HepG2 (cell line): ENCODE measurements around the gene PYY. TPM values are rescaled to one million over a fixed set of nuclear protein-coding genes. Genes with fewer than 3 reads are reported as not detected.
A peak's percentile ranks its signal among the peaks of the same experiment; 100 is the strongest.

Experiments used
- CREB1 ChIP-seq, 2 experiments: fragments of 450-650 bp in 1 of 2; IDR thresholded peaks; 2 replicates each; pipeline ENCODE4 v1.6.1; 2016 to 2017; ENCODE audit warnings: control low read depth in 1 of 2, mild to moderate bottlenecking in 1 of 2, missing compliant biosample characterization in 1 of 2, missing genetic modification characterization in 1 of 2
- NBN ChIP-seq: fragments of 450-650 bp; conservative IDR thresholded peaks from 2 replicates; pipeline ENCODE4 v1.6.1; 2017
- RARG ChIP-seq: sonication (generic); formaldehyde crosslinking; IDR thresholded peaks from 2 replicates; pipeline ENCODE4 v1.4.0; 2020; ENCODE audit warnings: low read depth, mild to moderate bottlenecking, missing genetic modification reagents
- TBP ChIP-seq: sonication (generic); formaldehyde crosslinking; IDR thresholded peaks from 2 replicates; pipeline ENCODE4 v1.5.0; 2020; ENCODE audit warnings: missing genetic modification reagents
- ZC3H13 ChIP-seq: sonication (generic); formaldehyde crosslinking; IDR thresholded peaks from 2 replicates; pipeline ENCODE4 v1.8.1; 2023; ENCODE audit warnings: mild to moderate bottlenecking, missing genetic modification reagents, moderate library complexity
- ZFY ChIP-seq: sonication (generic); formaldehyde crosslinking; IDR thresholded peaks from 2 replicates; pipeline ENCODE4 v1.4.0; 2020; ENCODE audit warnings: missing genetic modification reagents
- ZNF317 ChIP-seq: sonication (generic); formaldehyde crosslinking; IDR thresholded peaks from 2 replicates; pipeline ENCODE4 v1.5.0; 2020; ENCODE audit warnings: mild to moderate bottlenecking, missing genetic modification reagents
- ZNF331 ChIP-seq: sonication (generic); formaldehyde crosslinking; IDR thresholded peaks from 2 replicates; pipeline ENCODE4 v1.4.0; 2020; ENCODE audit warnings: missing genetic modification reagents
- ZNF431 ChIP-seq: sonication (generic); formaldehyde crosslinking; IDR thresholded peaks from 2 replicates; pipeline ENCODE4 v1.9.0; 2022; ENCODE audit warnings: missing genetic modification reagents, low read depth, mild to moderate bottlenecking, borderline replicate concordance
- ZNF432 ChIP-seq: sonication (generic); formaldehyde crosslinking; IDR thresholded peaks from 2 replicates; pipeline ENCODE4 v1.5.0; 2020; ENCODE audit warnings: missing genetic modification reagents, mild to moderate bottlenecking, borderline replicate concordance
- polyA plus RNA-seq, 8 experiments: library from polyadenylated mRNA; depleted of rRNA in 3 of 8; stranded (reverse) in 7 of 8; unstranded in 1 of 8; fragments of >200 nt; fragmentation: Illumina TruSeq in 4 of 8; extraction: Trizol in 4 of 8; gene quantifications; 2 replicates each; pipeline versions ENCODE4 v1.2.1 to v1.2.3, GENCODE V29; 2011 to 2016; ENCODE audit warnings: low read depth in 4 of 8, missing spikeins in 1 of 8, mixed read lengths in 1 of 8; ENCODE audit not compliant: insufficient read depth in 1 of 8
- total RNA-seq, 5 experiments: library from RNA; depleted of rRNA; stranded (reverse); fragments of >200 nt; fragmentation: Illumina TruSeq; extraction: Trizol; gene quantifications; 2 replicates each; pipeline ENCODE4 v1.2.3, GENCODE V29; 2016; ENCODE audit warnings: low read depth in 1 of 5
- TF ChIP-seq, protein P1 (sequence below): sonication (generic); formaldehyde crosslinking; IDR thresholded peaks from 2 replicates; pipeline ENCODE4 v1.5.0; 2020; ENCODE audit warnings: mild to moderate bottlenecking, missing genetic modification reagents
- TF ChIP-seq, protein P2 (sequence below), 2 experiments: fragments of 450-650 bp in 1 of 2; sonication (generic) in 1 of 2; formaldehyde crosslinking; IDR thresholded peaks; 2 replicates each; pipeline versions ENCODE4 v1.5.0 to v1.8.0; 2020 to 2022; ENCODE audit warnings: mild to moderate bottlenecking in 1 of 2, missing genetic modification reagents in 1 of 2
- TF ChIP-seq, protein P3 (sequence below): sonication (generic); formaldehyde crosslinking; IDR thresholded peaks from 2 replicates; pipeline ENCODE4 v1.4.0; 2020; ENCODE audit warnings: missing genetic modification reagents, borderline replicate concordance
- TF ChIP-seq, protein P4 (sequence below): sonication (generic); formaldehyde crosslinking; IDR thresholded peaks from 2 replicates; pipeline ENCODE4 v1.8.1; 2023; ENCODE audit warnings: mild to moderate bottlenecking, missing genetic modification reagents
- TF ChIP-seq, protein P5 (sequence below): sonication (generic); formaldehyde crosslinking; IDR thresholded peaks from 2 replicates; pipeline ENCODE4 v1.4.0; 2020; ENCODE audit warnings: missing genetic modification reagents
- TF ChIP-seq, protein P6 (sequence below): sonication (generic); formaldehyde crosslinking; conservative IDR thresholded peaks from 2 replicates; pipeline ENCODE4 v1.4.0; 2020; ENCODE audit warnings: missing genetic modification reagents

PYY gene
- total and polyA plus RNA-seq, 2 of the 13 experiments (the other 11 are each of a cell fraction or from before 2014, with no cell fraction given): 0.25 TPM; not detected in 1

DNA sequence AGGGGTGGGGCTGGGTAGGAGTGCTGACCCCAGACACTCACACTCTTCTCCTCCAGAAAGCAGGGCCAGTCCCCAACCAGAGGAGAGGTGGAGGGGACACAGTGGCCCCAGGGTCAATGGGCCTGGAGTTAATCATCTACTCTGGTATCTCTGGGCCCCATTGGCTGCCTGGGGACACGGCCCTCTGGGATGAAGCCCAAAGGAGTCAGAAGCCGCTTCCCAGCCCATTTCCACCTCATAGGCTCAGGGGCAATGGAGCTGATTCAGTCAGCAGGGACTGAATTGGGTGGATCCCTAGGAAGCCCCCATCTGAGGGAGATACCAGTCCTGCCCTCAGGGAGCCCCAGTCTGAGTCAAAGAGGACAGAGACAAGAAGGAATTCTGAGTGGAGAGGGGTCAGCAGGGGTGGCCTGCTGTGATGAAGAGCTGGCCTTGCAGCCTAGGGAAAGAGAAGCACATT, 47.8 kb upstream of the PYY start (continued):
- TF ChIP-seq, protein P1, sequence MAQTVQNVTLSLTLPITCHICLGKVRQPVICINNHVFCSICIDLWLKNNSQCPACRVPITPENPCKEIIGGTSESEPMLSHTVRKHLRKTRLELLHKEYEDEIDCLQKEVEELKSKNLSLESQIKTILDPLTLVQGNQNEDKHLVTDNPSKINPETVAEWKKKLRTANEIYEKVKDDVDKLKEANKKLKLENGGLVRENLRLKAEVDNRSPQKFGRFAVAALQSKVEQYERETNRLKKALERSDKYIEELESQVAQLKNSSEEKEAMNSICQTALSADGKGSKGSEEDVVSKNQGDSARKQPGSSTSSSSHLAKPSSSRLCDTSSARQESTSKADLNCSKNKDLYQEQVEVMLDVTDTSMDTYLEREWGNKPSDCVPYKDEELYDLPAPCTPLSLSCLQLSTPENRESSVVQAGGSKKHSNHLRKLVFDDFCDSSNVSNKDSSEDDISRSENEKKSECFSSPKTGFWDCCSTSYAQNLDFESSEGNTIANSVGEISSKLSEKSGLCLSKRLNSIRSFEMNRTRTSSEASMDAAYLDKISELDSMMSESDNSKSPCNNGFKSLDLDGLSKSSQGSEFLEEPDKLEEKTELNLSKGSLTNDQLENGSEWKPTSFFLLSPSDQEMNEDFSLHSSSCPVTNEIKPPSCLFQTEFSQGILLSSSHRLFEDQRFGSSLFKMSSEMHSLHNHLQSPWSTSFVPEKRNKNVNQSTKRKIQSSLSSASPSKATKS (CRISPR knock-in tag): no peak; the same call in 1 of the 2 replicates
- TF ChIP-seq ZNF331 (no peak; the same call in 1 of the 2 replicates), ZFY (peak; percentile 61), TBP (CRISPR knock-in tag) (no peak), ZC3H13 (CRISPR knock-in tag) (no peak), CREB1 (IDR thresholded peaks at IDR 0.05) (no peak), CREB1 (CRISPR knock-in tag; IDR thresholded peaks at IDR 0.05) (no peak), ZNF432 (CRISPR knock-in tag) (no peak), ZNF317 (no peak), RARG (CRISPR knock-in tag) (no peak), ZNF431 (CRISPR knock-in tag) (no peak), NBN (no peak)
- TF ChIP-seq, protein P2, sequence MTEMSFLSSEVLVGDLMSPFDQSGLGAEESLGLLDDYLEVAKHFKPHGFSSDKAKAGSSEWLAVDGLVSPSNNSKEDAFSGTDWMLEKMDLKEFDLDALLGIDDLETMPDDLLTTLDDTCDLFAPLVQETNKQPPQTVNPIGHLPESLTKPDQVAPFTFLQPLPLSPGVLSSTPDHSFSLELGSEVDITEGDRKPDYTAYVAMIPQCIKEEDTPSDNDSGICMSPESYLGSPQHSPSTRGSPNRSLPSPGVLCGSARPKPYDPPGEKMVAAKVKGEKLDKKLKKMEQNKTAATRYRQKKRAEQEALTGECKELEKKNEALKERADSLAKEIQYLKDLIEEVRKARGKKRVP (CRISPR knock-in tag; IDR thresholded peaks at IDR 0.05): peak in 1 of 2 experiments; percentile 85; a peak in 2 of 4 replicates
- TF ChIP-seq, protein P3, sequence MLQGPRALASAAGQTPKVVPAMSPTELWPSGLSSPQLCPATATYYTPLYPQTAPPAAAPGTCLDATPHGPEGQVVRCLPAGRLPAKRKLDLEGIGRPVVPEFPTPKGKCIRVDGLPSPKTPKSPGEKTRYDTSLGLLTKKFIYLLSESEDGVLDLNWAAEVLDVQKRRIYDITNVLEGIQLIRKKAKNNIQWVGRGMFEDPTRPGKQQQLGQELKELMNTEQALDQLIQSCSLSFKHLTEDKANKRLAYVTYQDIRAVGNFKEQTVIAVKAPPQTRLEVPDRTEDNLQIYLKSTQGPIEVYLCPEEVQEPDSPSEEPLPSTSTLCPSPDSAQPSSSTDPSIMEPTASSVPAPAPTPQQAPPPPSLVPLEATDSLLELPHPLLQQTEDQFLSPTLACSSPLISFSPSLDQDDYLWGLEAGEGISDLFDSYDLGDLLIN (CRISPR knock-in tag): no peak
- TF ChIP-seq, protein P4, sequence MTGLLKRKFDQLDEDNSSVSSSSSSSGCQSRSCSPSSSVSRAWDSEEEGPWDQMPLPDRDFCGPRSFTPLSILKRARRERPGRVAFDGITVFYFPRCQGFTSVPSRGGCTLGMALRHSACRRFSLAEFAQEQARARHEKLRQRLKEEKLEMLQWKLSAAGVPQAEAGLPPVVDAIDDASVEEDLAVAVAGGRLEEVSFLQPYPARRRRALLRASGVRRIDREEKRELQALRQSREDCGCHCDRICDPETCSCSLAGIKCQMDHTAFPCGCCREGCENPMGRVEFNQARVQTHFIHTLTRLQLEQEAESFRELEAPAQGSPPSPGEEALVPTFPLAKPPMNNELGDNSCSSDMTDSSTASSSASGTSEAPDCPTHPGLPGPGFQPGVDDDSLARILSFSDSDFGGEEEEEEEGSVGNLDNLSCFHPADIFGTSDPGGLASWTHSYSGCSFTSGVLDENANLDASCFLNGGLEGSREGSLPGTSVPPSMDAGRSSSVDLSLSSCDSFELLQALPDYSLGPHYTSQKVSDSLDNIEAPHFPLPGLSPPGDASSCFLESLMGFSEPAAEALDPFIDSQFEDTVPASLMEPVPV (CRISPR knock-in tag): no peak
- TF ChIP-seq, protein P5, sequence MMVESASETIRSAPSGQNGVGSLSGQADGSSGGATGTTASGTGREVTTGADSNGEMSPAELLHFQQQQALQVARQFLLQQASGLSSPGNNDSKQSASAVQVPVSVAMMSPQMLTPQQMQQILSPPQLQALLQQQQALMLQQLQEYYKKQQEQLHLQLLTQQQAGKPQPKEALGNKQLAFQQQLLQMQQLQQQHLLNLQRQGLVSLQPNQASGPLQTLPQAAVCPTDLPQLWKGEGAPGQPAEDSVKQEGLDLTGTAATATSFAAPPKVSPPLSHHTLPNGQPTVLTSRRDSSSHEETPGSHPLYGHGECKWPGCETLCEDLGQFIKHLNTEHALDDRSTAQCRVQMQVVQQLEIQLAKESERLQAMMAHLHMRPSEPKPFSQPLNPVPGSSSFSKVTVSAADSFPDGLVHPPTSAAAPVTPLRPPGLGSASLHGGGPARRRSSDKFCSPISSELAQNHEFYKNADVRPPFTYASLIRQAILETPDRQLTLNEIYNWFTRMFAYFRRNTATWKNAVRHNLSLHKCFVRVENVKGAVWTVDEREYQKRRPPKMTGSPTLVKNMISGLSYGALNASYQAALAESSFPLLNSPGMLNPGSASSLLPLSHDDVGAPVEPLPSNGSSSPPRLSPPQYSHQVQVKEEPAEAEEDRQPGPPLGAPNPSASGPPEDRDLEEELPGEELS (CRISPR knock-in tag): no peak
- TF ChIP-seq, protein P6, sequence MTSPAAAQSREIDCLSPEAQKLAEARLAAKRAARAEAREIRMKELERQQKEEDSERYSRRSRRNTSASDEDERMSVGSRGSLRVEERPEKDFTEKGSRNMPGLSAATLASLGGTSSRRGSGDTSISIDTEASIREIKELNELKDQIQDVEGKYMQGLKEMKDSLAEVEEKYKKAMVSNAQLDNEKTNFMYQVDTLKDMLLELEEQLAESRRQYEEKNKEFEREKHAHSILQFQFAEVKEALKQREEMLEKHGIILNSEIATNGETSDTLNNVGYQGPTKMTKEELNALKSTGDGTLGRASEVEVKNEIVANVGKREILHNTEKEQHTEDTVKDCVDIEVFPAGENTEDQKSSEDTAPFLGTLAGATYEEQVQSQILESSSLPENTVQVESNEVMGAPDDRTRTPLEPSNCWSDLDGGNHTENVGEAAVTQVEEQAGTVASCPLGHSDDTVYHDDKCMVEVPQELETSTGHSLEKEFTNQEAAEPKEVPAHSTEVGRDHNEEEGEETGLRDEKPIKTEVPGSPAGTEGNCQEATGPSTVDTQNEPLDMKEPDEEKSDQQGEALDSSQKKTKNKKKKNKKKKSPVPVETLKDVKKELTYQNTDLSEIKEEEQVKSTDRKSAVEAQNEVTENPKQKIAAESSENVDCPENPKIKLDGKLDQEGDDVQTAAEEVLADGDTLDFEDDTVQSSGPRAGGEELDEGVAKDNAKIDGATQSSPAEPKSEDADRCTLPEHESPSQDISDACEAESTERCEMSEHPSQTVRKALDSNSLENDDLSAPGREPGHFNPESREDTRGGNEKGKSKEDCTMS (CRISPR knock-in tag): no peak
